GM23338 (cell line): Measurements from ENCODE around the gene AP2B1. TPM values are rescaled to one million over a fixed set of nuclear protein-coding genes. Genes with fewer than 3 reads are reported as not detected.

Experiments
- ATAC-seq: fragments of 200-7000 bp; cut with Tn5 transposase; 3 replicates; pipeline ENCODE4 v1.9.1; 2020
- DNase-seq: peaks from one replicate; pipeline ENCODE4 v3.0.0-alpha.2; 2015; ENCODE audit warnings: low spot score
- H2AFZ ChIP-seq: fragments of 200-600 bp; sonication (generic); 2 replicates; pipeline ENCODE4 v1.8.0; 2016; ENCODE audit warnings: antibody characterized with exemption, mild to moderate bottlenecking, moderate library complexity
- H3F3A ChIP-seq: fragments of 200-600 bp; sonication (generic); replicated peaks from 2 replicates; pipeline ENCODE4 v1.8.0; 2017; ENCODE audit warnings: antibody characterized with exemption, mixed run types, low read depth
- H3K27ac ChIP-seq: fragments of 200-600 bp; sonication (generic); 2 replicates; pipeline ENCODE4 v1.6.1; 2016; ENCODE audit warnings: low read depth
- H3K27me3 ChIP-seq: fragments of 200-600 bp; sonication (generic); 2 replicates; pipeline ENCODE4 v1.8.0; 2016; ENCODE audit warnings: mild to moderate bottlenecking, mixed run types, moderate library complexity; ENCODE audit not compliant: insufficient read depth
- H3K36me3 ChIP-seq: fragments of 200-600 bp; sonication (generic); 2 replicates; pipeline ENCODE4 v1.8.0; 2016; ENCODE audit warnings: mild to moderate bottlenecking; ENCODE audit not compliant: insufficient read depth
- H3K4me1 ChIP-seq: fragments of 200-600 bp; sonication (generic); 2 replicates; pipeline ENCODE4 v1.8.0; 2016; ENCODE audit warnings: mild to moderate bottlenecking, moderate library complexity; ENCODE audit not compliant: insufficient read depth
- H3K4me2 ChIP-seq: fragments of 200-600 bp; sonication (generic); 2 replicates; pipeline ENCODE4 v1.7.1; 2017; ENCODE audit warnings: mixed run types
- H3K4me3 ChIP-seq: fragments of 200-600 bp; sonication (generic); 2 replicates; pipeline ENCODE4 v1.6.1; 2016; ENCODE audit warnings: mixed run types
- H3K79me2 ChIP-seq: fragments of 200-600 bp; sonication (generic); replicated peaks from 2 replicates; pipeline ENCODE4 v1.8.0; 2017; ENCODE audit warnings: mild to moderate bottlenecking; ENCODE audit not compliant: insufficient read depth
- H3K9me2 ChIP-seq: fragments of 200-600 bp; sonication (generic); 2 replicates; pipeline ENCODE4 v1.8.0; 2017; ENCODE audit not compliant: insufficient read depth
- H4K20me1 ChIP-seq: fragments of 200-600 bp; sonication (generic); replicated peaks from 2 replicates; pipeline ENCODE4 v1.8.0; 2017; ENCODE audit warnings: mild to moderate bottlenecking; ENCODE audit not compliant: insufficient read depth
- H3K27ac Mint-ChIP-seq: 2 replicates; pipeline ENCODE4 v1.8.0; 2020; ENCODE audit warnings: inconsistent platforms, mild to moderate bottlenecking, moderate library complexity, mixed read lengths
- H3K27me3 Mint-ChIP-seq: 3 replicates; pipeline ENCODE4 v1.8.0; 2022; ENCODE audit warnings: low read depth, mild to moderate bottlenecking, moderate library complexity, mixed read lengths, inconsistent platforms; ENCODE audit not compliant: insufficient read depth, poor library complexity
- H3K36me3 Mint-ChIP-seq: 3 replicates; pipeline ENCODE4 v1.8.0; 2021; ENCODE audit warnings: low read depth, mild to moderate bottlenecking, inconsistent platforms, moderate library complexity, mixed read lengths
- H3K4me1 Mint-ChIP-seq: 3 replicates; pipeline ENCODE4 v1.8.0; 2020; ENCODE audit warnings: mild to moderate bottlenecking, inconsistent platforms, mixed read lengths
- H3K4me3 Mint-ChIP-seq: 3 replicates; pipeline ENCODE4 v1.8.0; 2021; ENCODE audit warnings: moderate library complexity, mild to moderate bottlenecking, inconsistent platforms, mixed read lengths
- H3K9me3 Mint-ChIP-seq: 3 replicates; pipeline ENCODE4 v1.8.0; 2020; ENCODE audit warnings: moderate library complexity, mild to moderate bottlenecking, inconsistent platforms, mixed read lengths
- CREB1 ChIP-seq: fragments of 250-450 bp; sonication (Bioruptor Pico); IDR thresholded peaks from 2 replicates; pipeline ENCODE4 v1.5.0; 2020; ENCODE audit warnings: low read depth, mild to moderate bottlenecking, moderate library complexity
- EZH2 ChIP-seq: fragments of 200-600 bp; sonication (generic); IDR thresholded peaks from one replicate; pipeline ENCODE4 v1.8.0; 2017; ENCODE audit warnings: antibody characterized with exemption, mild to moderate bottlenecking, low read depth; ENCODE audit not compliant: unreplicated experiment
- EZH2phosphoT487 ChIP-seq: fragments of 200-600 bp; sonication (generic); IDR thresholded peaks from one replicate; pipeline ENCODE4 v1.8.1; 2018; ENCODE audit warnings: antibody characterized with exemption; ENCODE audit not compliant: unreplicated experiment
- JUNB ChIP-seq: IDR thresholded peaks from one replicate; pipeline ENCODE4 v1.6.1; 2016; ENCODE audit warnings: antibody characterized with exemption; ENCODE audit not compliant: unreplicated experiment
- NANOG ChIP-seq: IDR thresholded peaks from 2 replicates; pipeline ENCODE4 v1.6.1; 2016; ENCODE audit warnings: antibody characterized with exemption, borderline replicate concordance
- POLR2AphosphoS5 ChIP-seq: IDR thresholded peaks from 2 replicates; pipeline ENCODE4 v1.6.1; 2016; ENCODE audit warnings: antibody characterized with exemption, low read depth
- STAT1 ChIP-seq: IDR thresholded peaks from one replicate; pipeline ENCODE4 v1.6.1; 2016; ENCODE audit warnings: antibody characterized with exemption; ENCODE audit not compliant: unreplicated experiment
- ZNF114 ChIP-seq: fragments of 250-450 bp; sonication (Bioruptor Pico); IDR thresholded peaks from 2 replicates; pipeline ENCODE4 v1.5.0; 2020; ENCODE audit warnings: mild to moderate bottlenecking, moderate library complexity
- ZNF331 ChIP-seq: fragments of 250-450 bp; sonication (Bioruptor Pico); IDR thresholded peaks from 2 replicates; pipeline ENCODE4 v1.5.0; 2020; ENCODE audit warnings: low read depth, mild to moderate bottlenecking, moderate library complexity
- polyA plus RNA-seq: library from polyadenylated mRNA; unstranded; fragments of >200 nt; fragmentation: Nextera tagmentation; extraction: Ambion mirVana; gene quantifications from 2 replicates; pipeline ENCODE4 v1.2.1, GENCODE V29; 2016
- total RNA-seq: library from RNA; depleted of rRNA; stranded (reverse); fragments of >200 nt; shearing (Covaris generic); gene quantifications from 2 replicates; pipeline ENCODE4 v1.2.3, GENCODE V29; 2014
- TF ChIP-seq, protein P1 (sequence below): IDR thresholded peaks from 2 replicates; pipeline ENCODE4 v1.6.1; 2016; ENCODE audit warnings: antibody characterized with exemption
- TF ChIP-seq, protein P2 (sequence below): fragments of 250-450 bp; sonication (Bioruptor Pico); IDR thresholded peaks from 2 replicates; pipeline ENCODE4 v1.5.0; 2020; ENCODE audit warnings: mild to moderate bottlenecking, moderate library complexity
- TF ChIP-seq, protein P3 (sequence below), 2 experiments: fragments of 200-600 bp in 1 of 2; sonication (generic) in 1 of 2; conservative IDR thresholded peaks; 2 replicates each; pipeline versions ENCODE4 v1.5.1 to v1.6.1; 2016 to 2017; ENCODE audit warnings: antibody characterized with exemption in 2 of 2, low read depth in 2 of 2, mild to moderate bottlenecking in 2 of 2, moderate library complexity in 1 of 2
- TF ChIP-seq, protein P4 (sequence below): IDR thresholded peaks from one replicate; pipeline ENCODE4 v1.6.1; 2018; ENCODE audit warnings: antibody characterized with exemption; ENCODE audit not compliant: unreplicated experiment

Gene AP2B1
- total and polyA plus RNA-seq, 2 experiments from 2014 or later, result 89.7 to 144 TPM

DNA sequence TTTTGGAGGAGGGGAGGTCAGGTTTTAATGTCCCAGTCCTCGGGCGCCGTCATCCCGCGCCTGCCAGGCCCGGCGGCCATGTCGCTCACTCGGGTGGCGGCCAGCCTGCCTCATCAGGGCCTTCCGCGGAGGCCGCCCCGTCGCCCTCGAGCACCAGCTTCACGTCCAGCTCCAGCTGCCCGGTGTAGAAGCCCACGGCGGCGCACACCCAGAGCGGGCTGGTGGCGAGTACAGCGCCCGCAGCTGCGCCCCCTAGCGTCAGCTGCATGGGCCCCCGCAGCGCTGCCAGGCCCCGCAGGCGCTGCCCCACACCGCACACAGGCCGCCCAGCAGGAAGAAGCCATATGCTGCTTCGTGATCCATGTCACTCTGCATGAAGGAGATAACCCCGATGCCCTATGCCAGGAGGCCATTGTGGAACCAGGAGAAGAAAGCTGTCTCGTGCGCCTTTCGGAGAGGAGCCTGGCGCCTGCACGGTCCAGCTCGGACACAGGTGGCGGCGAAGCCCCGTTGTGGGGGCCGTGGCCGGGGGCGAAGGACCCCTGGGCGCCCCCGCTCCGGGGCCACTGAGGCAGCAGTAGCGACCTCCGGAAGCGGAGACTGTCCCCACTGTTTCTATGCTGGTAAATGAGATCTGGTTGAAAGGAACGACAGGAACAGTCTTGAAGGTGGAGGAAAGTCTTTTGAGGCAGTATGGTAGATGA, 9.6 kb downstream of the AP2B1 start:
- H3K4me1 Mint-ChIP-seq, result no peaks in the 10 kb centered on the region; the same call in 2 of the 3 replicates
- H3K27me3 Mint-ChIP-seq, result no peaks in the 10 kb centered on the region
- peaks cover 63% of the 10 kb centered on the region for H3K79me2 ChIP-seq
- 0 out of 2 replicates have a peak, but pooled peaks cover 4% of the 10 kb centered on the region for H3K4me1 ChIP-seq
- H2AFZ ChIP-seq, result no peak overlapping the region
- H3K27me3 ChIP-seq, result no peaks in the 10 kb centered on the region
- H3K4me3 Mint-ChIP-seq, result no peak overlapping the region; the same call in 2 of the 3 replicates
- H3F3A ChIP-seq, result peaks cover 6% of the 10 kb centered on the region; the same call in 1 of the 2 replicates
- H4K20me1 ChIP-seq, result peaks cover 36% of the 10 kb centered on the region
- H3K27ac ChIP-seq, result 0 out of 2 replicates have a peak overlapping the region, but pooled peaks have one; percentile 70
- TF ChIP-seq NANOG, result no peak
- TF ChIP-seq, protein P1, sequence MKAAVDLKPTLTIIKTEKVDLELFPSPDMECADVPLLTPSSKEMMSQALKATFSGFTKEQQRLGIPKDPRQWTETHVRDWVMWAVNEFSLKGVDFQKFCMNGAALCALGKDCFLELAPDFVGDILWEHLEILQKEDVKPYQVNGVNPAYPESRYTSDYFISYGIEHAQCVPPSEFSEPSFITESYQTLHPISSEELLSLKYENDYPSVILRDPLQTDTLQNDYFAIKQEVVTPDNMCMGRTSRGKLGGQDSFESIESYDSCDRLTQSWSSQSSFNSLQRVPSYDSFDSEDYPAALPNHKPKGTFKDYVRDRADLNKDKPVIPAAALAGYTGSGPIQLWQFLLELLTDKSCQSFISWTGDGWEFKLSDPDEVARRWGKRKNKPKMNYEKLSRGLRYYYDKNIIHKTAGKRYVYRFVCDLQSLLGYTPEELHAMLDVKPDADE, result no peak
- TF ChIP-seq STAT1, result no peak
- no peak for TF ChIP-seq EZH2
- TF ChIP-seq, protein P2, sequence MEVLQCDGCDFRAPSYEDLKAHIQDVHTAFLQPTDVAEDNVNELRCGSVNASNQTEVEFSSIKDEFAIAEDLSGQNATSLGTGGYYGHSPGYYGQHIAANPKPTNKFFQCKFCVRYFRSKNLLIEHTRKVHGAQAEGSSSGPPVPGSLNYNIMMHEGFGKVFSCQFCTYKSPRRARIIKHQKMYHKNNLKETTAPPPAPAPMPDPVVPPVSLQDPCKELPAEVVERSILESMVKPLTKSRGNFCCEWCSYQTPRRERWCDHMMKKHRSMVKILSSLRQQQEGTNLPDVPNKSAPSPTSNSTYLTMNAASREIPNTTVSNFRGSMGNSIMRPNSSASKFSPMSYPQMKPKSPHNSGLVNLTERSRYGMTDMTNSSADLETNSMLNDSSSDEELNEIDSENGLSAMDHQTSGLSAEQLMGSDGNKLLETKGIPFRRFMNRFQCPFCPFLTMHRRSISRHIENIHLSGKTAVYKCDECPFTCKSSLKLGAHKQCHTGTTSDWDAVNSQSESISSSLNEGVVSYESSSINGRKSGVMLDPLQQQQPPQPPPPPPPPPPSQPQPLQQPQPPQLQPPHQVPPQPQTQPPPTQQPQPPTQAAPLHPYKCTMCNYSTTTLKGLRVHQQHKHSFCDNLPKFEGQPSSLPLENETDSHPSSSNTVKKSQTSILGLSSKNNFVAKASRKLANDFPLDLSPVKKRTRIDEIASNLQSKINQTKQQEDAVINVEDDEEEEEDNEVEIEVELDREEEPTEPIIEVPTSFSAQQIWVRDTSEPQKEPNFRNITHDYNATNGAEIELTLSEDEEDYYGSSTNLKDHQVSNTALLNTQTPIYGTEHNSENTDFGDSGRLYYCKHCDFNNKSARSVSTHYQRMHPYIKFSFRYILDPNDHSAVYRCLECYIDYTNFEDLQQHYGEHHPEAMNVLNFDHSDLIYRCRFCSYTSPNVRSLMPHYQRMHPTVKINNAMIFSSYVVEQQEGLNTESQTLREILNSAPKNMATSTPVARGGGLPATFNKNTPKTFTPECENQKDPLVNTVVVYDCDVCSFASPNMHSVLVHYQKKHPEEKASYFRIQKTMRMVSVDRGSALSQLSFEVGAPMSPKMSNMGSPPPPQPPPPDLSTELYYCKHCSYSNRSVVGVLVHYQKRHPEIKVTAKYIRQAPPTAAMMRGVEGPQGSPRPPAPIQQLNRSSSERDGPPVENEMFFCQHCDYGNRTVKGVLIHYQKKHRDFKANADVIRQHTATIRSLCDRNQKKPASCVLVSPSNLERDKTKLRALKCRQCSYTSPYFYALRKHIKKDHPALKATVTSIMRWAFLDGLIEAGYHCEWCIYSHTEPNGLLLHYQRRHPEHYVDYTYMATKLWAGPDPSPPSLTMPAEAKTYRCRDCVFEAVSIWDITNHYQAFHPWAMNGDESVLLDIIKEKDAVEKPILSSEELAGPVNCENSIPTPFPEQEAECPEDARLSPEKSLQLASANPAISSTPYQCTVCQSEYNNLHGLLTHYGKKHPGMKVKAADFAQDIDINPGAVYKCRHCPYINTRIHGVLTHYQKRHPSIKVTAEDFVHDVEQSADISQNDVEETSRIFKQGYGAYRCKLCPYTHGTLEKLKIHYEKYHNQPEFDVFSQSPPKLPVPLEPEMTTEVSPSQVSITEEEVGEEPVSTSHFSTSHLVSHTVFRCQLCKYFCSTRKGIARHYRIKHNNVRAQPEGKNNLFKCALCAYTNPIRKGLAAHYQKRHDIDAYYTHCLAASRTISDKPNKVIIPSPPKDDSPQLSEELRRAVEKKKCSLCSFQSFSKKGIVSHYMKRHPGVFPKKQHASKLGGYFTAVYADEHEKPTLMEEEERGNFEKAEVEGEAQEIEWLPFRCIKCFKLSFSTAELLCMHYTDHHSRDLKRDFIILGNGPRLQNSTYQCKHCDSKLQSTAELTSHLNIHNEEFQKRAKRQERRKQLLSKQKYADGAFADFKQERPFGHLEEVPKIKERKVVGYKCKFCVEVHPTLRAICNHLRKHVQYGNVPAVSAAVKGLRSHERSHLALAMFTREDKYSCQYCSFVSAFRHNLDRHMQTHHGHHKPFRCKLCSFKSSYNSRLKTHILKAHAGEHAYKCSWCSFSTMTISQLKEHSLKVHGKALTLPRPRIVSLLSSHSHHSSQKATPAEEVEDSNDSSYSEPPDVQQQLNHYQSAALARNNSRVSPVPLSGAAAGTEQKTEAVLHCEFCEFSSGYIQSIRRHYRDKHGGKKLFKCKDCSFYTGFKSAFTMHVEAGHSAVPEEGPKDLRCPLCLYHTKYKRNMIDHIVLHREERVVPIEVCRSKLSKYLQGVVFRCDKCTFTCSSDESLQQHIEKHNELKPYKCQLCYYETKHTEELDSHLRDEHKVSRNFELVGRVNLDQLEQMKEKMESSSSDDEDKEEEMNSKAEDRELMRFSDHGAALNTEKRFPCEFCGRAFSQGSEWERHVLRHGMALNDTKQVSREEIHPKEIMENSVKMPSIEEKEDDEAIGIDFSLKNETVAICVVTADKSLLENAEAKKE (CRISPR knock-in tag), result no peak
- TF ChIP-seq, protein P3, sequence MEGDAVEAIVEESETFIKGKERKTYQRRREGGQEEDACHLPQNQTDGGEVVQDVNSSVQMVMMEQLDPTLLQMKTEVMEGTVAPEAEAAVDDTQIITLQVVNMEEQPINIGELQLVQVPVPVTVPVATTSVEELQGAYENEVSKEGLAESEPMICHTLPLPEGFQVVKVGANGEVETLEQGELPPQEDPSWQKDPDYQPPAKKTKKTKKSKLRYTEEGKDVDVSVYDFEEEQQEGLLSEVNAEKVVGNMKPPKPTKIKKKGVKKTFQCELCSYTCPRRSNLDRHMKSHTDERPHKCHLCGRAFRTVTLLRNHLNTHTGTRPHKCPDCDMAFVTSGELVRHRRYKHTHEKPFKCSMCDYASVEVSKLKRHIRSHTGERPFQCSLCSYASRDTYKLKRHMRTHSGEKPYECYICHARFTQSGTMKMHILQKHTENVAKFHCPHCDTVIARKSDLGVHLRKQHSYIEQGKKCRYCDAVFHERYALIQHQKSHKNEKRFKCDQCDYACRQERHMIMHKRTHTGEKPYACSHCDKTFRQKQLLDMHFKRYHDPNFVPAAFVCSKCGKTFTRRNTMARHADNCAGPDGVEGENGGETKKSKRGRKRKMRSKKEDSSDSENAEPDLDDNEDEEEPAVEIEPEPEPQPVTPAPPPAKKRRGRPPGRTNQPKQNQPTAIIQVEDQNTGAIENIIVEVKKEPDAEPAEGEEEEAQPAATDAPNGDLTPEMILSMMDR (conservative IDR thresholded peaks at IDR 0.05; ENCODE audit: low read depth in 2 of 2), result peak; percentile 74 to 84
- TF ChIP-seq CREB1 (CRISPR knock-in tag), result 0 out of 2 replicates have a peak, but pooled peaks have one; percentile 17
- TF ChIP-seq POLR2AphosphoS5, result no peak
- no peak for TF ChIP-seq ZNF114 (CRISPR knock-in tag)
- no peak for TF ChIP-seq JUNB
- TF ChIP-seq ZNF331 (CRISPR knock-in tag), result no peak
- TF ChIP-seq, protein P4, sequence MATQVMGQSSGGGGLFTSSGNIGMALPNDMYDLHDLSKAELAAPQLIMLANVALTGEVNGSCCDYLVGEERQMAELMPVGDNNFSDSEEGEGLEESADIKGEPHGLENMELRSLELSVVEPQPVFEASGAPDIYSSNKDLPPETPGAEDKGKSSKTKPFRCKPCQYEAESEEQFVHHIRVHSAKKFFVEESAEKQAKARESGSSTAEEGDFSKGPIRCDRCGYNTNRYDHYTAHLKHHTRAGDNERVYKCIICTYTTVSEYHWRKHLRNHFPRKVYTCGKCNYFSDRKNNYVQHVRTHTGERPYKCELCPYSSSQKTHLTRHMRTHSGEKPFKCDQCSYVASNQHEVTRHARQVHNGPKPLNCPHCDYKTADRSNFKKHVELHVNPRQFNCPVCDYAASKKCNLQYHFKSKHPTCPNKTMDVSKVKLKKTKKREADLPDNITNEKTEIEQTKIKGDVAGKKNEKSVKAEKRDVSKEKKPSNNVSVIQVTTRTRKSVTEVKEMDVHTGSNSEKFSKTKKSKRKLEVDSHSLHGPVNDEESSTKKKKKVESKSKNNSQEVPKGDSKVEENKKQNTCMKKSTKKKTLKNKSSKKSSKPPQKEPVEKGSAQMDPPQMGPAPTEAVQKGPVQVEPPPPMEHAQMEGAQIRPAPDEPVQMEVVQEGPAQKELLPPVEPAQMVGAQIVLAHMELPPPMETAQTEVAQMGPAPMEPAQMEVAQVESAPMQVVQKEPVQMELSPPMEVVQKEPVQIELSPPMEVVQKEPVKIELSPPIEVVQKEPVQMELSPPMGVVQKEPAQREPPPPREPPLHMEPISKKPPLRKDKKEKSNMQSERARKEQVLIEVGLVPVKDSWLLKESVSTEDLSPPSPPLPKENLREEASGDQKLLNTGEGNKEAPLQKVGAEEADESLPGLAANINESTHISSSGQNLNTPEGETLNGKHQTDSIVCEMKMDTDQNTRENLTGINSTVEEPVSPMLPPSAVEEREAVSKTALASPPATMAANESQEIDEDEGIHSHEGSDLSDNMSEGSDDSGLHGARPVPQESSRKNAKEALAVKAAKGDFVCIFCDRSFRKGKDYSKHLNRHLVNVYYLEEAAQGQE, result no peak
- TF ChIP-seq EZH2phosphoT487, result no peak
- ATAC-seq, result peak; percentile 100
- no peaks in the 10 kb centered on the region for H3K9me3 Mint-ChIP-seq
- H3K27ac Mint-ChIP-seq, result no peak overlapping the region
- 0 out of 2 replicates have a peak overlapping the region, but pooled peaks have one; percentile 11 for H3K4me3 ChIP-seq
- peak; percentile 91 for DNase-seq
- H3K36me3 Mint-ChIP-seq, result peaks cover 59% of the 10 kb centered on the region
- H3K36me3 ChIP-seq, result peaks cover 29% of the 10 kb centered on the region
- H3K9me2 ChIP-seq, result no peaks in the 10 kb centered on the region
- H3K4me2 ChIP-seq, result peak overlapping the region; percentile 22; the same call in 1 of the 2 replicates
